Activated CD4-positive, CD25-positive, alpha-beta regulatory T cell treated with anti-CD3 and anti-CD28 coated beads, Interleukin-2, amount 50 U/mL, for 72 hours (primary cell): ENCODE measurements around the gene ADCY7.

Source experiments
- DNase-seq: peaks from one replicate; pipeline ENCODE4 v3.0.0; 2021

The ADCY7 gene

DNA sequence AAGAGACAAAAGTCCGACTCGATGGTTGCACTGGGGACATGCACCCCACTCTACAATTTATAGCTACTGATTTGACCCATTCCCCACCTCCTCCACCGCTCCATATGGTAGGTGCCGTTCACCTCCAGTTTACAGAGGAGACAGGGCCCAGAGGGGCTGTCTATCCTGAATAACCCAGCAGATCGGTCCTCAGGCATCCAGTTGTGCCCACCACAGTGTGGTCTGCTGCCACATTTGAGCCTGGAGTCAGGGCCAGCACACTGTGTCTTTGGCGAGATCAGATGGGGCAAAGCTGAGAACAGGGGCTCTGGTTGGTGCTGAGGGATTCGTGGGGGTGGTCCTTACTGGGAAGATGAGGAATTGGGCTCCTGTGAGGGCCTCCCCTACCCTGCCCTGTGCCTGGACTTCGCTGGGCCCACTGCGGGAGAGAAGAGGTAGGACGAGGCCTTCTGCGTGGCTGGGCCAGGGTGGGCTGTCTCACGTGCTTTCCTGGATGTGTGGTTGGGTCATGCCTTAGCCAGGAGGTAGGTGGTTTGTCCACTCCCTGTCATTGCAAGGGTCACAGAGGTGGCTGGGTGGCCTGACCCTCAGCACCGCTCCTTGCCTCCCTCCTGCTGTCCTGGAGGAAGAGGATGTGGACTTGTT lies 2.8 kb downstream of the ADCY7 start:
- DNase-seq = no peak

DNA sequence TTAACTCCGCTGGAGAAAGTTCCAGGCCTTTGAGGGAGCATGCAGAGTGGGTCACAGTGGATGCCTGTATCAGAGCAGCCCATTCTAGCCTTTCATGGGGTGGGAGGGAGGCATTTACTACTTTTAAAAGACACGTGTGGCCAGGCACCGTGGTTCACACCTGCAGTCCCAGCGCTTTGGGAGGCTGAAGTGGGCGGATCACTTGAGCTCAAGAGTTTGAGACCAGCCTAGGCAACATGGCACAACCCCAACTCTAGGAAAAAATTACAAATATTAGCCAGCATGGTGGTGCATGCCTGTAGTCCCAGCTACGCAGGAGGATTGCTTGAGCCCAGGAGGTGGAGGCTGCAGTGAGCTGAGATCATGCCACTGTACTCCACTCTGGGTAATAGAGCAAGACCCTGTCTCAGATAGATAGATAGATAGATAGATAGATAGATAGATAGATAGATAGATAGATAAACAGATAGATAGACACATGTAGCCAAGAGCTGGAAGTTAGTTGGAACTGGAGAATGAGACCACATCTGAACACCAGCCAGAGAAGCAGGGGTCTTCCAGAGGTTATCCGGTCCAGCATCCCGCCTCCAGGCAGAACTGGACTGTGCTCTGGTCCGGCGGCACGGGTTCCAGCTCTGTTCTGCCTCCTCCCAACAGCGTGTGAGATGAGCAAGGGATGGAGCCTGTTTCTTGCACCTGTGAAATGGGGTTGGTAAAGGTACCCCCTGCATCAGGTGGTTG lies 3.6 kb downstream of the ADCY7 start:
- no peak for DNase-seq

DNA sequence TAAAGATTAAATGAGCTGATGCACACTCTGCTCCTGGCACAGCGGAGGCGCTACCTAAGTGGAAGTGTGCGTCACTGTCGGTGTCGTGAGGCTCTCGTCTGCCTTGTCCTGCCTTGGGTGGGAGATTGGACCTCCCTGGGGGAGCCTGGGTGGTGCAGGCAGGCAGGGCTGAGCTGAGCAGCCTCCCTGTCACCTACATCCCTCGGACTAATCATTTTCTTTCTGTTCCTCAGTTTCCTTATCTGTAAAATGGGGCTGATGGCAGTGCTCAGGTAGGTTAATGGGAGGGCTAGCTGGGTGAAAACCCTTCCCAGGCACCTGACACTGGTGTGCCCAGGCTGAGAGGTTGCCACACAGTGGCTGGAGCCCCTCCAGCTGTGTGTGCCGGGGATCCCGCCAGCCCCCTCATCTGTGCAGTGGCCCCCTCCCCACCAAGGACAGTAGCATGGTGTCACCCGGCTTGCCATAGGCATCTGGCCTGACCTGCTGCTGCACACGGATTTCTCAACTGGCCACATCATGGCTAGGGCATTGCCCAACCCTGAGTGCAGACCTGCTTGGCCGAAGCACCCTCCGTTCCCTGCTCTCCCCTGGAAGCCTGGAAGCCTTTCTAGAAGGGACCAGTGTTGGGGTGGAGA lies 4.3 kb downstream of the ADCY7 start:
- DNase-seq = no peak

DNA sequence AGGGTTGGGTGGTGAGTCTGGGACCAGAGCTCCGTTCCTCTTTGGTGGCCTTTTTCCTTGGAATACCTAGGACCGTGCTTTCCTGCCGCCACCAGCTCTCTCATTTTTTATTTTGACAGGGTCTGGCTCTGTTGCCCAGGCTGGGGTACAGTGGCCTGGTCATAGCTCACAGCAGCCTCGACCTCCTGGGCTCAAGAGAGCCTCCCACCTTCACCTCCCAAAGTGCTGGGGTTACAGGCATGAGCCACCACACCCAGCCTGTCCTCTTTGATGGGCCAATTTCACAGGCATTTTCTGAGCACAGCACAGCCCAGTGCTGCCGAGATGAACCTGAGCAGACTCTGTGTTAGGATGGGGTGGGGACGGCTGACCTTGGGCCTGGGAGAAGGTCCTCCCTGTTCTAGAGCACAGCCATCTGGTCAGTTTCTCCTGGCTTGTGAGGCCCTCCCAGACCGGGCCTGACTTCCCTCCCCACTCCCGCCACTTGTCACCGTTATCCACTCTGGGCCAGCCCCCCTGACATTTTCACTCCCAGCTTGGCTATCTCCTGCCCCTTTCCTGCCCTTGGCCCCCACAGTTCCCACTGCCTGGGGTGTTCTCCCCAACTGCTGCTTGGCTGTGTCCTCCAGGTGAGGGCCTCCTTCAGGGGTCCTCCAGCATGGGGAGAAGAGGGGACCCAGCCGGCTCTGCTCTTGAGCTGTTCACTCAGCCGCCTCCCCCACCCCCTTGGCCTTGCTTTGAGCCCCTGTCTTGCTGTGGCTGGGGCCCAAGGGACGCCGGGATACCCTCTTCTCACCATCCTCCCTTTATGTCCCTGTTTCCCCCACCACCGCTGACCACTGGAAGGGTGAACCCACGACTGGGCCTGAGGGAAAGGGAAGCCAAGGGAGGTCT lies 5.0 kb downstream of the ADCY7 start:
- DNase-seq = no peak

DNA sequence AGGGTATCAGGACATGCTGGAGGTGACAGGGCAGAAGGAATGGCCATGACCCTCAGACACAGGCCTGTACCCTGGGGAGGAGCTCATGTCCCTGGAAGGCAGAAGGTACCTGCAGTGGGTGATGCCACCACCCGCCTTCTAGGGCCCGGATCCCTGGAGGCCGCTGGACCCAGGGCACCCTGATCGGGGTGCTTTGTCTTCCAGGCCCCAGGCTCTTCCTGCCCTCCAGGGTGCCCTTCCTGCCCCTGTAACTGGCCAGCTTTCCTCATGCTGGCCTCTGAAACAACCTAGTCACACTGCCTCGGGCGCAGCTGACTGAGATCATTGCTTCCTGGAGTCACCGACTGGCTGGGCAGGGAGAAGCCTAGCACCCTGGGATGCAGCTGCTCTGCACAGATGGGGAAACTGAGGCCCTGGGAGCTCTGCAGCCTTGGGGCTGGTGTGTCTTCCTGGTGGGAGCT lies 5.8 kb downstream of the ADCY7 start:
- DNase-seq = no peak

DNA sequence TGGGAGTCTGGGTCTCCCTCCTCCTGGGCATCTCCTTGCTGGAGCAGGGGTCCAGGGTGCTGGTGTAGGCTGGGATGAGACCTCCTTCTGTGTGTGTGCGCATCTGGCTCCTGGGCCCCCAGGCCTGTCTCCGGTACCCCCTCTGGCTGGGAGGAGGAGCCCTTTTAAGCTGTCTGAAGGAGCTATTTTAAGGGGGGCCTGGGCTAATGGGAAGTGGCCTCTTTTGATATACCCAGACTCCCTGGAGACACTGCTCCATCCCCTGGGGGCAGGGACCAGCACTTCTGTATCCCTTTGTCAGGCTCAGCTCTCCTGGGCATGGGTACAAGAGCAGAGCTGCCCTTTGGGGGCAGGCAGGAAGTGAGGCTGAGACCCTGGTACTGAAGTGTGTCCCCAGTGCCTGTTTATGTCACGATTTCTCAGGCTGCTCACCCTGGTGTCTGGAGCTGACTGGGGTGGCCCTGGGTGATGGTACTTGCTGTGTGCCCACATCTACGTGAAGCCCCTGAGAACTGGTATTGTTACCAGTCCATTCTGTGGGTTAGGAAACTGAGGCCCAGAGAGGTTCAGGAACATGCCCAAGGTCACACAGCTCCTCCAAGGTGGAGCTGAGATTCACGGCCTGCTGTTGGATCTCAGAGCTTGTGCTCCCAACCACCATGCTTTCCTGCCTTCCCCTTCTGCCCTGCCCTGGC lies 6.5 kb downstream of the ADCY7 start:
- no peak for DNase-seq

DNA sequence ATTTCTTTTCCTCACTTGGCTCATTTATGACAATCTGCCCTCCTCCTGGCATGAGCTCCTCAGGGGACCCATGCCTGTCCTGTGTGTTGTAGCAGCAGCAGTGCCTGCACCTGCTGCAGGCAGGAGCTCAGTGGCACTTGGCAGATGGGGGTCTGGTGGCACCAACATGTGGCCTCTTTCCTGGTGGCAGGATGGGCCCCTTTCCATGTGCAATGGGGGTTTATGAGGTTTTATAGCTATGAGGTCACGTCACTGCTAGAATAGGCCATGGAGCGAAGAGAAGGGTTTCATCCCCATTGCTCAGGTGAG lies 7.0 kb downstream of the ADCY7 start:
- DNase-seq = no peak

DNA sequence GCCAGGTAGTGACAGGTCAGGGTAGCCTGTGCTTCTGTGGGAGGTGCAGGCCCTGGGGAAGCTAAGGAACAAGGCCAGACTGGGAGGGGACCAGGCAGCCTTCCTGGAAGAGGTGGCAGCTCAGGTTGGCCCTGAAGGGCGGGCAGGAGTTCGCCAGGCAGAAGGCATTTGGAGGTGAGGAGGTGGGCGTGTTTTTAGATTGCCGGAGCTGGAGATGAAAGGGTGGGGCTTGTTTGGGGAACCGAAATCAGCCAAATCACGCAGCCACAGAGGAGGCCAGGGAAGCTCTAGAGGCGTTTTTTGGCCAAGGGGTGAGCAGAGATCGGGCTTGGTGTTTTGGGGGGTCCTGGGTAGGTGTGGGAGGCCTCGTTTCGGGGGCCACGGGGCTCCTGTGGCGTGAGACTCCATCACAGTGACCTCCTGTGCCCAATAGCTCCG lies 7.6 kb downstream of the ADCY7 start:
- peak; percentile 49 for DNase-seq

DNA sequence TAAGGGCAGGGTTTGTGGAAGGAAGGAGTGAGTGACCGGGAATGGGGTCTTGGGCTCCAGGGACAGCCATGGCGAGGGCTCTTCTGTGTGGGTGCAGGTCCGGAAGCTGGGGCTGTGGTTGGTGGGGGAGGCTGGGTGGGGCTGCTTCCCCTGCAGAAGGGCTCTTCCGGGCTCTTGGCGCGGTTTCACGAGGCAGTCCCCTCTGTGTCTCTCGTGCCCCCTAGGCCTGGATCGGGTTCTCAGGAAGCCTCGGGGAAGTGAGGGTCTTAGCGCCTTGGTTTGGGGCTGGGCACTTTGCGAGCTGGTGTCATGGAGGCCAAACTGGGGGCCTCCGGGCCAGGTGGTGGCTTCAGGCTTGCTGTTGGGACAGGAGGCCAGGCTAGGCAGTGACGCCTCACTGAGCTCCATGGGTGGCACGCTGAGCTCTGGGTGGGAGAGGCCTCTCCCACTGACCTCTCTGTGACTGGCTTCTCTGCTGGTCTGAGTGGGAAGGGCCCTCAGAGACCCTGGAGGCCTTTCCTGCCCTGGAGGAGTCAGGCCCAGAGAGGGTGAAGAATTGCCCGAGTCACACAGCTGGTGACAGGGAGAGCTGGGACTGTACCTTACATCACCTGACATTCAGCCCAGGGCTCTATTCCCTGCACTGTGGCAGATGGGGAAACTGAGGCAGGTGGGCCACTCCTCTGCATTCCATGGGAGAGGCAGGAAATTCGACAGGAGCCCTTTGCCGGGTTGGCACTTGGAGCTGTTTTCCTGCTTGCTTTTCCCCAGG lies 8.2 kb downstream of the ADCY7 start:
- peak; percentile 61 for DNase-seq

DNA sequence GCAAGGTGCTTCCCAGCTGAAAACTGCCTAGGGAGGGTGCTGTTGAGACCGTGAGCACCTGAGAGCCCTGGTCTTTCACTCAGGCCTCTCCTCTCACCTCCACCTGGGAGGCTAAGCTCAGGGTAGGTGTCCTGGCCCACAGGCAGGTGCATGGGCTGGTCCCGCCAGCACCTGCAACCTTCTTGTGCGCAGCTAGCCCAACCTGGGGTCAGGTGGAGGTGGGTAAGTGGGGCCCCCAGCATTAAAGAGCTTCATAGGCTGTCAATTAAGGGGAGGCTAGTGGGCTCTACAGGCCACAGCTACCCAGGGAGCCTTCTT lies 8.7 kb downstream of the ADCY7 start:
- no peak for DNase-seq

DNA sequence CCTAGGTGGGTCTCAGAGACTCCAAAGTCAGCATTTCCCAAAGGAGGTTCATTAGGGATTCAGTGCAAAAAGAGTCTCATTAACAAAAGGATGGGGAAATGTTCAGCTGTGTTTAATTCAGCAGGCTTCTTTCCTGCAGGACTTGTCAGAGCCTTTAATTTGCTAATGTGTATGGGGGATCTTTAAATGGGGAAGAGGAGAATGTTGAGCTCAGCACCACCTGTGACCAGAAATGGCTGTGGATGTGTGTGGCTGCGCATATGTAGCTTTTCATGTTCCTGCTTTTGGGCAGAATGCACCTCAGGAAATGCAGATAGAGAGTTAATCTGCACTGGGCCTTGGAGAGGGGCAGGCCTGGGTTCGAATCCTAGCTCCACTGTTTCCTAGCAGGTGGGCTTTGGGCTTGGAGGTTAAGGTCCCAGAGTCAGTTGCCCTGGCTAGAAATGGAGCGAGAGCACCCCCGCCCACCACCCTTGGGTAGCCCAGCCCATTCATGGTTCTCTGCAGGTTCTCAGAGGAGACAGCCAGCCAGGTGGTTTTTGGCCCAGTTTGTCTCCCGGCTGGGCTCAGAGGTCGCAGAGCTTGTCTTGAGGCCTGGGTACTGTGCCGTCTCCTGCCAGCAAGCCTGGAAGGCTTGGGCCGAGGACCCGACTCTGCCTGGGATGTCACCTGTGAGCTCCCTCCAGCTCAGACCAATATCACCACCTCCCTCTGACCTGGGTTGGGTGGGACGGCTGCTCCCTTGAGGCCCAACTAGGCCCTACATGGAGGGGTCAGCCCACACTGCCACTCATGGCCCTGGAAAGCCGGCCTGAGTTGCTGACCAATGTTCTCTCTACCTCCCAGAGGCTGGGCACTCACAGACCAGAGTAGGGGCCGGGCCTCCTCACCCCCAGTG lies 9.3 kb downstream of the ADCY7 start:
- no peak for DNase-seq

DNA sequence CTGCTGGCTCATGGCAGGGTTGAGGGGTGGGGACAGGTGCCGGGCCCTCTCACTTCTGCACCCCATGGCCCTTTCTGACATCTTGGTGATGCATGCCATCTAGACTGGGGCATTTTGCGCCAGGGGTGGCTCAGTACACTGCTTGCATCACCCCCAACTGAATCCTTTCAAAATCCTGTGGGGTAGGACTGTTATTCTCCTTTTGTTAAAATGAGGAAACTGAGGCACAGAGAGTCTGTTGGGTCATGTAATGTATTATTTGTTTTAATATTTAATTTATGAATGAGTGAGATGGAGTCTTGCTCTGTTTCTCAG lies 9.9 kb downstream of the ADCY7 start:
- no peak for DNase-seq

DNA sequence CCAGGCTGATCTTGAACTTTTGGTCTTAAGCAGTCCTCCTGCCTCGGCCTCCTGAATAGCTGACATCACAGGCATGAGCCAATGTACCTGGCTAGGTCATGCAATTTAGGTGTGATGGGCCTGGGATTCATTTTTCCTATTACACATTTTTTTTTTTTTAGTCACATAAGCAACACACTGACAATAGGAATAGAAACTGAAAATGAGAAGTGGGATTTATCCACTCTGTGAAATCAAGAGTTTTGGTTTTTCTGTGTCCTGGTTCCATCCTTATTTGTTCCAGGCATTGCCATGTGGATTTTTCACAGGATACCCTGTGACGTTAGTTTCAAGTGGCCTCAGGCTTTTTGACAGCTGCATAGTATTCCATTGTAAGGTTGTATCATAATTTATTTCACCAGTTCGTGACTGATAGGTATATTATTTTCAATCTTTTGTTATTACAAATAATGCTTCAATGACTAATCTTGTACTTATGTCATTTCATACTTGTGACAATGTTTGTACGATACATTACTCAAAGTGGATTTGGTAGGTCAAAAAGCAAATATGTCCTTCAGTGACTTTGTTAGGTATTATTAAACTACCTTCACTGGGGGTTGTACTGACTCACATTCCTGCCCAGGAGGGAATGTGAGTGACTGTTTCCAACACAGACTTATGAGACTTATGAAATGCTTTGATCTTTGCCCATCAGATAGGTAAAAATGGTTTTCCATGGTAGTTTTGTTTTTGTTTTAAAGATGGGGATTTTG lies 10.6 kb downstream of the ADCY7 start:
- no peak for DNase-seq

DNA sequence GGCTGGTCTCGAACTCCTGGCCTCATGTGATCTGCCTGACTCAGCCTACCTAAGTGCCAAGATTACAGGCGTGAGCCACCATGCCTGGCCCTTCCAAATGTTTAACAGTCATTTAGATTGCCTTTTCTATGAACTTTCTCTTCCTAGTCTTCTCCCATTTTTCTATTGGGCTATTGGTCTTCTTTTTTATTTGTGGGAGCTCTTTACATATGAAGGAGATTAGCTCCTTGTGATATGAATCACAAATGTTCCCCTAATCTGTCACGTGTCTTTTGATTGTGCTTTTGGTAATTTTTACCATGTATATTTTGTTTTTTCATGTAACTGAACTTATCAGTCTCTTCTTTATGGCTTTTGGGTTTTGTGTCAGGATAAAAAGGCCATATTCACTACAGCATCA lies 11.9 kb downstream of the ADCY7 start:
- DNase-seq = no peak

DNA sequence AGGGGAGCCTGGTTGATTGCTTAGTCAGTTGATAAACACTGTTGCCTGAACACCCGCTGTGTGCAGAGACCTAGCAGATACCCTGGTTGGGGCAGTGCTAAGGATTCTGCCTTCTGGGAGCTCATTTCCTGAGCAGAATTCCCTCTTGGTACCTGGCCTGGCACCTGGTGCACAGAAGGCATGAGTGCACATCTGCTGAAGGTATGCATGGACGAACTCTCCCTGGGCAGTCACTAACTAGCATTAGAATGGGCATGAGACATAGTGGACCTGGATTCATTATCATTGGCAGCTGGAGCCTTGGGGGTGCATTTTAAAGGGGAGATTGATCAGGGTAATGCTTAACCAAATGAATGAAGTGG lies 13.1 kb downstream of the ADCY7 start:
- DNase-seq = no peak

DNA sequence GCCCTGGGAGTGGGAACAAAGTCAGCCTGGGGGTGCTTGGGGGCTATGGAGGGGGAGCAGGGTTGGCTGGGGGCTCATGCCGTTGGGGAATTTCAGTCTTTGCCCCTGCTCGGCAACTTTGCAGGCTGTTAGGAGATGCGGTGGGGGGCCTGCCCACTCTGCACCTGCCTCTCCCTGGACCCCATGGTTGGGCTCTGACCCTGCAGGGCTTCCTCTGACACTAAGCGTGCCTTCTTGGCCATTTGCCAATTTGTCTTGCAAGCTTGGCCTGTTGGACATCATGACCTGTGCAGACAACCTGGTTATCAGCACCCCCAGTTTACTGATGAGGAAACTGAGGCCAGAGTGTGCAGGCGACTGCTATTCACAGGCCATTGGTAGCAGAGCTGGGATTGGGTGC lies 14.6 kb downstream of the ADCY7 start:
- no peak for DNase-seq

DNA sequence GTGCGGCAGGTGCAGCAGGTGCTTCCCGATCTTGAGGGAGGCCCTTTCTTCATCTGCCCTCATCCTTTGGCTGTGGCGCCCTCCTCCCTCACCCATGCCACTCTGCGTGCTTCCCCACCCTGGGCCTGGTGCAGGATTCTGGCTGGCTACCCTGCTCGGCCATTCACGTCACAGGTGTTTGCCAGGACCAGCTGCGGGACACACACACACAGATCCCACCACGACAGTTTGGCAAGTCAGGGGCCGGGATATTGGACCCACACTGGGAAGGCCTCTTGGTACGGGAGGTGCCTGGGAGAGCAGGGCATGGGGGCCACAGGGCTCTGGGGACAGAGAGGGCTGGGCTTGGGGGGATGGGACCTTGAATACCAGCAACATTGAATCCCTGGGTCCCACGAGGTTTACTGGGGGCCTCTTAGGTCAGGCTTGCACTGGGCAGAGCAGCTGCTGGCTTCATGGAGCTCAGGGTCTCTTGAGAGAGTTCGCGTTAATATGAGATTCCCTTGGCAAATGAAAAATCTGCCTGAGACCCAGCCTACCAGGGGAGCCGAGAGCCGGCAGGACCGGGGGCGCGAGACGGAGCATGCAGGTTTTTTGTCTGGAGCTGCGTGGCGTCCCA lies 15.1 kb downstream of the ADCY7 start:
- no peak for DNase-seq

DNA sequence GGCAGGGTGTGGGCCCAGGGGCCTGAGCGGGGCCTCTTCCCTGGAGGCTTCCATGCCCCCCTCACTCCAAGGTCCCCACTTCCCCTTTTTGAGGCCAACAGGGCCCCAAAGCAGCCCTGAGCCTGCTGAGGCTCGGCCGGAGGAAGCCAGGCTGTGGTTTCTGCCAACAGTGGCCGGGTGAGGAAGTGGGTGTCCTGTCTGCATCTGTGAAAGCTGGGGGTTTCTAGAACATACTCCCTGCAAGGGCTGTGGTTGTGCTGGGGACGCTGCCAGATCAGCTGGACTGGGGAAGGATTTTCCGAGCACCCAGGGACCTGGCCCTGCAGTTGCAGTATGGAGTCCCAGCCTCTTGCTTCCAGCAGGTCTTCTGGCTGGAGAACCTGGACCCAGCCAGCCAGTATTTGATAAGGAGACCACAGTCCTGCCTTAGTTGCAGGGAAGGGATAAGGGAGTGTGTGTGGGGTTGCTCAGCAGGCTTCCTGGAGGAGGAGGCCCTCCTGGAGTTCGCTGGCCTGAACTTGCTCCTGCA lies 15.7 kb downstream of the ADCY7 start:
- DNase-seq = peak; percentile 57

DNA sequence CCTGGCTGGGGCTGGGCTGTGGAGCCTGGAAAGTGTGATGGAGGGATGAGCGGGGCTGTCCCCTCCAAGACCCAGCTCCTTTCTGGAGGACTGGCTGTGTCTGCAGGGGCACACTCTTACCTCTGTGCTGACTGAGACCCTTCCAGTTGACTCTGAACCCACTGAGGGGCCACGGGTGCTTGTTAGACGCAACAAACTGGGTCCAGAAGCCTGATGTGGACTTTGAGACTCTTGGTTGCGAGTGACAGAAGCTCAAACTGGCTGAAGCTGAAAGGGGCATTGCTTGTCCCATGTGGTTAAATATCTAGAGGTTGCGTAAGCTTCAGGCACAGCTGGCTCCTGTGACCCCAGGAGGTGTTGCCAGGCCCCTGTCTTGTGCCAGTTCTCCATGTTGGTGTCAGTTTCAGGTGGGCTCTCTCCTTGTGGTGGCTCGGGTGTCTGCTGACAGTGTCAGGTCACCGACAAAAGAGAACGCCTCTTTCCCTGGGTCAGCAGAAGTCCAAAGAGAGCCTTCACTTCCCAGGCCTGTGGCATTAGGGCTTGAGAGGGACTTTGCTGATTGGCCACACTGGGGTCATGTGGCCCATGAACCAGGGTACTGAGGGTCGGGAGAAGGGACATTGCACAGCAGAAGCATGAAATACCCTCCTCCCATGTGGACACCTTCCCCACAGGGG lies 16.7 kb downstream of the ADCY7 start:
- no peak for DNase-seq
